IPS-15b (cell line): ENCODE results near the gene SP9.
A peak's percentile ranks its signal among the peaks of the same experiment; 100 is the strongest.

ENCODE experiments used
- H3K27me3 ChIP-seq: one replicate; pipeline ENCODE4 v1.6.1; 2013; ENCODE audit warnings: low read length; ENCODE audit not compliant: control insufficient read depth, insufficient read depth
- H3K36me3 ChIP-seq: one replicate; pipeline ENCODE4 v1.6.1; 2013; ENCODE audit warnings: low read length; ENCODE audit not compliant: control insufficient read depth, insufficient read depth
- H3K4me1 ChIP-seq: one replicate; pipeline ENCODE4 v1.6.1; 2013; ENCODE audit warnings: mild to moderate bottlenecking, low read length; ENCODE audit not compliant: control insufficient read depth, insufficient read depth
- H3K4me3 ChIP-seq: one replicate; pipeline ENCODE4 v1.5.1; 2013; ENCODE audit warnings: low read depth, low read length
- H3K9ac ChIP-seq: one replicate; pipeline ENCODE4 v1.6.1; 2013; ENCODE audit warnings: low read depth, mild to moderate bottlenecking, low read length
- H3K9me3 ChIP-seq: one replicate; pipeline ENCODE4 v1.6.1; 2013; ENCODE audit warnings: mild to moderate bottlenecking, low read length; ENCODE audit not compliant: control insufficient read depth, insufficient read depth

Gene SP9

DNA sequence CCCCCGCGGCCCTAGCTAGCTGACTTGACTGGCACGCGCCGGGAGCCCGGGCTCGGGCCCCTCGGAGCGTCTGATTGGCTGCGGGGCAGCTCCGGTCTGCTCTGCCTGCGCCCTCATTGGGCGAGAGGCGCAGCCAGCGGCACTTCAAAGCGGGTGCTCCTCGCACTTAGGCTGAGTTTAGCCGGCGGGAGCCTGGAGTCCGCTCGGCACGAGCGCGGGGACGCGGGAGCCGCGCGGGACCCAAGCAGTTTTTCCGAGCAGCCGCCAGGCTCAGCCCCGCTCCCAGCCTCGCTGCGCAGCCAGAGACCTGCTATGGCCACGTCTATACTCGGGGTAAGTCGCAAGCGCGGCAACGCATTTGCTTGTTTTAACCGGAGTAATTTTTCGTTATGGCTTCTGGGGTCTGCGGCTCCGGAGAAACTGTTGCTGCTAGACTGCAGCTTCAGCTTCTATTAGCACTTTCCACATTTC is at the start of gene SP9:
SP9 (plus strand) TSS at position 174 of the 471 bp plus-strand sequence; CDS start at position 313, 139 bp downstream.
- H3K9ac ChIP-seq = no peak within 1 kb of the TSS
- no peaks in the 10 kb centered on the region for H3K9me3 ChIP-seq
- peaks cover 37% of the 10 kb centered on the region for H3K4me1 ChIP-seq
- no peaks in the 10 kb centered on the region for H3K36me3 ChIP-seq
- peak within 1 kb of the TSS; percentile 55 for H3K4me3 ChIP-seq
- H3K27me3 ChIP-seq = peaks cover 92% of the 10 kb centered on the region

DNA sequence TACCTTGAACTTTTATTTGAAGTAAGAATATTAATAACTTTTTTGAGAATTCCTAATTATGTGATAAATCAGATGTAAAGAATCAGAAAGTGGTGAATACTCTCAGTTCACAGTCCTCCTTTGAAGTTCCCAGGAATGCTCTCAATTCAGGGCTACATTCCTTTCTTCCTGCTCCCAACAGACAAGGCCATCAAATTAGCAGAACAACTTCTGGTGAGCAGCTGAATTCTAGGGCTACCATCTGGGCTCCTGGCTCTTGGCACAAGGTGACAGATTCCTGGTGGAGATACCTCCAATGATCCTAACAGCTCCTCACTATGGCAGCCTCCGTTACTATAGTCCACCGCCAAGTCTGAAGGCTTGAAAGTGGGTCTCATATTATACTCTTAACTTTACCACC is 48.6 kb upstream of the SP9 start:
- peaks cover 3% of the 10 kb centered on the region for H3K27me3 ChIP-seq
- no peak overlapping the region for H3K4me3 ChIP-seq
- H3K36me3 ChIP-seq = no peaks in the 10 kb centered on the region
- no peaks in the 10 kb centered on the region for H3K9me3 ChIP-seq
- no peak overlapping the region for H3K9ac ChIP-seq
- no peaks in the 10 kb centered on the region for H3K4me1 ChIP-seq

DNA sequence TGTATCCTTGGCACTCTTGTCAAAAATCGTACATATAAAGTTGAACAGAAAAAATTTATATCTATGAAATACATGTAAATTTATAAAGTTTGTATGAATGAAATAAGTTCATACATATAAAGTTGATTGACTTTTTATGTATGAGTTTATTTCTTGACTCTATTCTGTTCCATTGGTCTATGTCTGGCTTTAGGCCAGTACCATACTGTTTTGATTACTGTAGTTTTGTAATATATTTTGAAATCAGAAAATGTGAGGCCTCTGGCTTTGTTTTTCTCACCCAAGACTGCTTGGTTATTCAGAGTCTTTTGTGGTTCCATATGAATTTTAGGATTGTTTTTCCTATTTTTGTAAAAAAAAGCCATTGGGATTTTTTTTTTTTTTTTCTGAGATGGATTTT is 41.8 kb upstream of the SP9 start:
- peaks cover 3% of the 10 kb centered on the region for H3K9me3 ChIP-seq
- H3K4me1 ChIP-seq = peaks cover 4% of the 10 kb centered on the region
- H3K9ac ChIP-seq = no peak overlapping the region
- H3K4me3 ChIP-seq = no peak overlapping the region
- no peaks in the 10 kb centered on the region for H3K36me3 ChIP-seq
- H3K27me3 ChIP-seq = no peaks in the 10 kb centered on the region

DNA sequence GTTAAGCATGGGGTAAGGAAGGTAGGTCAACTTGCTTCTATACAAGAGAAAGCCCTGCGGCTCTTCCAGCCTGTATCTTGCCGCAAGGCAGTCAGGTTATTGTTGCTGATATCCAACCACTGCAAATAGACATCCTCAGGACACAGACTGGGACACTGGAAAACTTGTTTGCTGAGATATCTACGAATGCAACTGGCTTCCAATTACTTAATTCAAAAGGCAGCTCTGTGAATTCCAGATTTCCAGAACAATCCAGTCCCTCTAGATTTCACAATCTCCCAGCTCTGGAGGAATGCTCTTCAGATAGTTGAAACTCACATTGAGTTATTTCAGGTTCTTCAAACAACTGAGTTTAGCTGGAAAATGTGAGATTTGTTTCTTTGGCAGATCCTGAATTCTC is 34.6 kb upstream of the SP9 start:
- Histone ChIP-seq H3K9me3 (no peaks in the 10 kb centered on the region), H3K36me3 (no peaks in the 10 kb centered on the region), H3K9ac (no peak overlapping the region), H3K27me3 (peaks cover 5% of the 10 kb centered on the region), H3K4me3 (no peak overlapping the region), H3K4me1 (peaks cover 9% of the 10 kb centered on the region)

DNA sequence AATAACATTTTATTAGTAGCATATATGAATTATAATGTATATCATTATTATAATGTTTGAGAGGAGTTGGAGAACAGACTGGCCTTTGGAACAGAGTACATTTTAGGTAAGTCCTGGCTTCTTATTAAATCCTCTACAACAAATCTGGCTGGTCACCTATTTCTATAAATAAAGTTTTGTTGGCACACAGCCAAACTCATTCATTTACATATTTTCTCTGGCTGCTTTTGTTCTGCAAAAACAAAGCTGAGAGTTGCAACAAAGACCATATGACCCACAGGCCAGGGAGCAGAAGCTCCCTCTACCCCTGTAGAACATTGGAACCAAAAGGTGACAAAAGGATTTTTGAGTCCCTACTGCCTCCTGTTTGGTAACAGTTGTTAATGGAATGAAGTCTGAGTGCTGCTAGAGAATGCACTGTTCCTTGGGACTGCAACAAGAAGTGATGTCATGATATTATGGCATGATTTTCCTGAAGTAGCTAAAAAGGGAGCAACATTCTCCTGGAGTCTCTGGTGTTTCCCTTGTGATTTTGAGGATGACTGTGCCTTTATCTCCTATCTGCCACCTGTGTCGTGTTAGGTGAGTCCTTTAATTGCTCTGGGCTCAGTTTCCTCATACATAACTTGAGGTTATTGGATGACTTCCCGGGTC is 22.0 kb upstream of the SP9 start:
- H3K4me3 ChIP-seq = no peak overlapping the region
- H3K4me1 ChIP-seq = peaks cover 4% of the 10 kb centered on the region
- no peaks in the 10 kb centered on the region for H3K36me3 ChIP-seq
- H3K9ac ChIP-seq = no peak overlapping the region
- no peaks in the 10 kb centered on the region for H3K9me3 ChIP-seq
- H3K27me3 ChIP-seq = no peaks in the 10 kb centered on the region

DNA sequence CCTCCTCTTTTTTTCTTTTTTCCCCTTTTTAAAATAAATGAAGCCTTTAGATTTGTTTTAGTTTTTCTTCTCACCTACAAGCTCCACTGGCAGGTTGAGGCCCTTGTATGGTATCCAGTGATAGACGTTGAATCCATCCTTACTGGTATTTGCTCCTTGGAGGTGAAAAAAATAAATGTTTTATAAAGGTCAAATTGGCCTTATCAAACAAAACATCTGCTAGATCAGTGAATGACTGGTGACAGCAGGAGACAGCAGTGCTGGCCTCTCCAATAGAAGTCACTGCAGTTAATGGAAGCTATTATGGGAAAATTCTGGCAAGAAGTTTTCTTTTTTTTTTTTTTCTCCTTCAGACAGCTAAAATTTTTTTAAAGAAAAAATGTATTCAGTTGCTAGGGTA is 12.6 kb upstream of the SP9 start:
- H3K4me3 ChIP-seq = no peak overlapping the region
- H3K9me3 ChIP-seq = no peaks in the 10 kb centered on the region
- no peak overlapping the region for H3K9ac ChIP-seq
- H3K27me3 ChIP-seq = peaks cover 21% of the 10 kb centered on the region
- H3K4me1 ChIP-seq = no peaks in the 10 kb centered on the region
- H3K36me3 ChIP-seq = no peaks in the 10 kb centered on the region

DNA sequence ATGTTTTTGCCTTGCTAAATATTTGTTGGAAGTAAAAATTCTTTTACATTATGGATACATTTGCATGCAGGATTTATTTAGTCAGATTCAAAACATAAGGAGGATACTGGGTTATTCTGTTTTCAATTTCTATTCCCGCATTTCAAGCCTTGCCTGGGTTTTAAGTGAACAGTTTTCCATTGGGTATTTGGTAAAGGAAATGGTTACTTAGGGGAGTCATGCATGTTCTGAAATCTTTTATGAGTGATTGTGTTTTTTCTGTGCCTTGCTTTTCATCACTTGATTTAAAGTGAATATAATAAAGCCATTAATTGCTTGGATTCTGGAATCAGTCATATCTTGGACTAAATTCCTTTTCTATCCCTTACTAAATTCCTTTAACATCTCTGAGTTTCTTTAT is 12.0 kb upstream of the SP9 start:
- no peak overlapping the region for H3K4me3 ChIP-seq
- no peaks in the 10 kb centered on the region for H3K4me1 ChIP-seq
- H3K9me3 ChIP-seq = no peaks in the 10 kb centered on the region
- H3K9ac ChIP-seq = no peak overlapping the region
- no peaks in the 10 kb centered on the region for H3K36me3 ChIP-seq
- H3K27me3 ChIP-seq = peaks cover 27% of the 10 kb centered on the region

DNA sequence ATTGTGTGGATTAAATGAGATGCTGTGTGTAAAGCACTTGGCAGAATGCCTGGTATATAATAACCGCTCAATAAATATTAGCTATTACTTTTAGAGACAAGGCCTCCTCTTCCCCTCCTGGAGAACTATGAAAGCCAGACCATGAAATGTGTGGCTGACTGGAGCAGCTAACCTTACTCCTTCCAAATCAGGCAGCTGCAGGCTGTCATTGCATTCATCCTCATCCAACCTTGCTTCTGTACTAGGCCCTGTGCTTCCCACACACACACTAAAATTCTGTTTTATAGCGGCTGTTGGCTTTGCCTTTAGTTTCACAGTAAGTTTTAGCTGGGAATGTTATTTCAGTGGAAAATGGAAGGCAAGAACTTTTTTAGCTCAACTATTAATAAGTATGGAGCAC is 10.2 kb upstream of the SP9 start:
- H3K4me1 ChIP-seq = peaks cover 6% of the 10 kb centered on the region
- H3K4me3 ChIP-seq = no peak overlapping the region
- no peaks in the 10 kb centered on the region for H3K36me3 ChIP-seq
- H3K27me3 ChIP-seq = peaks cover 43% of the 10 kb centered on the region
- H3K9me3 ChIP-seq = no peaks in the 10 kb centered on the region
- H3K9ac ChIP-seq = no peak overlapping the region

DNA sequence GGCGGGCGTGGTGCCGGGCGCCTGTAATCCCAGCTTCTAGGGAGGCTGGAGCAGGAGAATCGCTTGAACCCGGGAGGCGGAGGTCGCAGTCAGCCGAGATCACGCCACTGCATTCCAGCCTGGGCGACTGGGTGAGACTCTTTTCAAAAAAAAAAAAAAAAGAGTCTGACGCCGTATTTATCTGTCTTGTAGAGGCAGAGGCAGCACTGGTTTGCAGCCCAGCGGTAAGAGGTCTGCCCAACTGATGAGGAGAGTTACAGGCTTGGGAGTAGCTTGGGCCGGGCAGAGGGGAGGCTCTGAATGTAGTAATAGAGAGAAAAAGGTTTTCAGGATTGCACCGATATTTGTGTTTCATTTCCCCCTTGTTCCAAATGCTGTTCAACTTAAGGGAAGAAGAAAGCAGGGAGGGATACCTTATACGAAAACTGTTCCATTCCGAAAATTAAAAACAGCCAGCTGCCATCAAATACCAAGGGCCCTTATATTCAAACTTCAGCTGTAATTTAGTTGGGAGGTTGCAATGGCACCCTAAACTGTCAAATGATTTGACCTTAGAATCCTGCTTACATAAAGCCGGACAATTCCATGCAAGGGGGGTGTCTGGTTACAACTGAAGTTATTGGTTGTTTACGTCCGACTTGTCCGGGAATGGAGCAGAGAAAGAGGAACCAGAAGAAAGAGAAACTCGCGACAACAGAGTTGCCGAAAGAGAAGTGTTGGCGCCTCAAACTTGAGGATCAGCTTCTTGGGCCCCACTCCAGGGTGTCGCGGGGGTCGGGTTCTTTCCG is 9.2 kb upstream of the SP9 start:
- peaks cover 53% of the 10 kb centered on the region for H3K27me3 ChIP-seq
- H3K36me3 ChIP-seq = no peaks in the 10 kb centered on the region
- H3K4me3 ChIP-seq = peak overlapping the region; percentile 72
- H3K9ac ChIP-seq = no peak overlapping the region
- H3K4me1 ChIP-seq = peaks cover 16% of the 10 kb centered on the region
- no peaks in the 10 kb centered on the region for H3K9me3 ChIP-seq

DNA sequence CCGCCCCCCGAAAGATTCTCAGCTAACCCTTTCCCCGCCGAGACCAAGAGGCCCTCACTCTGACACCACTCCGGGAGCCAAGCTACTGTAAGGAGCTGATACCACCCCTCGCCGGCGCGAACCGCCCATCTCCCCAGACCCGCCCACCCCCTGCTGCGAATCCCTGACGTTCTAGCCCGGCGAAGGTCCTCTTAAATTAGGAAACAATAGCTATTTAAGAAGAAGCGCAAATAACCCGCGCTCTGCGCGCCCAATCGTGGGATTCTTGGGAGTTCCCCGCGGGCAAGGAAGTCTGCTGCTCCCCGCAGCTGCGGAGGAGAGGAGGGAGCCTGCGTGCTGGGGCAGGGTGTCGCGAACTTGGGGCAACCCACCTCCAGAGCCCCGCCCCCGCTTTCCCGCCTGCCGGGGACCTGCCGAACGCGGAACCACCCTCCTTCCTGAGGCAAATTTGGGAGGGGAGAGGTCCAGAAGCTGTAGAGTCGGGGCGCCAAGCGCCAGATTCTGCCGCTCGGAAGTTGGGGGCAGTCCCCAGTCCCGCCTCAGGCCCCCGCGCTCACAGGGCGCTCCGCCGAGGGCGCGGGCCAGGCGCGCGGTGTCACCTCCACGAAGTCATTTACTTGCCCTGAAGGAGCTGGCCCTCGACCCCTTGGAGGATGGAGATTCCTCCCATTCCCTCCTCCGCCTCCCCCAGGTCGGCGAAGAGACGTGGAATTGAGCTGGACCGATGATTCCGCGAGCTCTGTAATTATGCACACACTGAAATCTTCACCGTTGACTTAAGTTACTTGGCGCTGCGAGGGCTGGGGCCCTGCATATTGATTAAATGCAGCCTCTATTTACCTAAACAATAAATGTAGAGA is 8.4 kb upstream of the SP9 start:
- H3K9me3 ChIP-seq = no peaks in the 10 kb centered on the region
- H3K27me3 ChIP-seq = peaks cover 62% of the 10 kb centered on the region
- no peak overlapping the region for H3K9ac ChIP-seq
- no peaks in the 10 kb centered on the region for H3K36me3 ChIP-seq
- peaks cover 22% of the 10 kb centered on the region for H3K4me1 ChIP-seq
- peak overlapping the region; percentile 72 for H3K4me3 ChIP-seq

DNA sequence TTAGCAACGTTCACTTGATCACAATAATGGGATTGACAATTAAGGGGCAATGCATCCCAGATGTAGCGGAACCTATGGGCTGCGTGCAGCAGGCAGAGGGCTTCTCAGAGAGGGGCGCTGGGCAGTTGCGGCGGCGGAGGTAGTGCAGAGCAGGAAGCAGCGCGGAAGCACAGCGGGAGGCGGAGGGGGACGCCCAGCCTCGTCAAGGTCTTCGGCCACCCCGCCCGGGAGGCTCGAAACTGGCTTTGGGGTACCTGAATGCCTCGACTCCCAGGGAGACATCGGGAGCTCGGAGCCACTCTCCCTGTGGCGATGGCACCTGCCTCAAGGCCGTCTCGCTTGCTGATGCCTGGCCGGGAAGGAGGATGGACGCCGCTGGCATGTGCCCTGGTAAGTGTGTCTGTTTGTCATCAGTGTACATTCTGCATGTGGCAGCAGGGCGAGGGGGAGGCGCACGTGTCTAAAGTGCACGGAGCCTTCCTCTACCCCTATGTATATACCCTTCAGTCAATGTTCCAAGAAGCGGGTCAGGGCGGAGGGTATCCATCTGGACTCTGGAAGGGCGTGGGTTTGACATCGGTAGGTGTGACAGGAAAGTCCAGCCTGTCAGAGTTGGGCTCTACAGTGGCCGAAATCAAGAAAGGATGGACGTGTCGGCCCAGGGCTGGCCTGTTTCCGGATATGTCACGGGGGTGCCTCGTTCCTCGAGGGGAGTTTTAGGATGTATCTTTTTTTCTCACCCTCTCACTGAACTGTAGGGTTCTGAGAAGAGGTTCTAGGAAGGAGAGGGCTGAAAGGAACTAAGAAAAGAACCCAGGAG is 7.5 kb upstream of the SP9 start:
- H3K36me3 ChIP-seq = no peaks in the 10 kb centered on the region
- peaks cover 69% of the 10 kb centered on the region for H3K27me3 ChIP-seq
- peak overlapping the region; percentile 72 for H3K4me3 ChIP-seq
- no peak overlapping the region for H3K9ac ChIP-seq
- H3K4me1 ChIP-seq = peaks cover 28% of the 10 kb centered on the region
- no peaks in the 10 kb centered on the region for H3K9me3 ChIP-seq
